Upper lobe of right lung (tissue), 1 donor: Measurements from ENCODE around the gene TAOK1. TPM values are rescaled to one million over a fixed set of nuclear protein-coding genes. Genes with fewer than 3 reads are reported as not detected.

Experiments used
- ATAC-seq: fragments of 200-7000 bp; cut with Tn5 transposase; one replicate; pipeline ENCODE4 v1.9.1; 2020; ENCODE audit warnings: mild to moderate bottlenecking, moderate library complexity
- DNase-seq: peaks from one replicate; pipeline ENCODE4 v3.0.0-alpha.2; 2020
- H3K27ac ChIP-seq: fragments of 200-600 bp; one replicate; pipeline ENCODE4 v1.8.0; 2022
- H3K27me3 ChIP-seq: fragments of 200-600 bp; one replicate; pipeline ENCODE4 v1.8.0; 2022; ENCODE audit warnings: mild to moderate bottlenecking
- H3K36me3 ChIP-seq: fragments of 200-600 bp; one replicate; pipeline ENCODE4 v1.8.0; 2022
- H3K4me1 ChIP-seq: fragments of 200-600 bp; one replicate; pipeline ENCODE4 v1.8.0; 2022
- H3K4me3 ChIP-seq: fragments of 200-600 bp; one replicate; pipeline ENCODE4 v1.8.0; 2022; ENCODE audit warnings: mild to moderate bottlenecking
- H3K9me3 ChIP-seq: fragments of 200-600 bp; one replicate; pipeline ENCODE4 v1.8.0; 2022
- intact Hi-C: fragments of 100-400 bp; cut with DNase I; formaldehyde crosslinking; loops from one replicate; pipeline ENCODE4 v1.11.0; 2022
- total RNA-seq: library from RNA; stranded (reverse); fragmentation: NEBNext Ultra II Directional; extraction: Animal tissue kit (Norgen Biotek cat#: 25700); gene quantifications from one replicate; pipeline ENCODE4 v1.2.1, GENCODE V29; 2021
- TF ChIP-seq, protein P1 (sequence below): fragments of 200-600 bp; IDR thresholded peaks from one replicate; pipeline ENCODE4 v1.8.0; 2022; ENCODE audit warnings: antibody characterized with exemption
- donor health status: DM: no; HTN: yes; CAD: no; lungs with severe emphysema.

Gene TAOK1
- total RNA-seq, 1 donor from 2014 or later = 60.2 TPM

DNA sequence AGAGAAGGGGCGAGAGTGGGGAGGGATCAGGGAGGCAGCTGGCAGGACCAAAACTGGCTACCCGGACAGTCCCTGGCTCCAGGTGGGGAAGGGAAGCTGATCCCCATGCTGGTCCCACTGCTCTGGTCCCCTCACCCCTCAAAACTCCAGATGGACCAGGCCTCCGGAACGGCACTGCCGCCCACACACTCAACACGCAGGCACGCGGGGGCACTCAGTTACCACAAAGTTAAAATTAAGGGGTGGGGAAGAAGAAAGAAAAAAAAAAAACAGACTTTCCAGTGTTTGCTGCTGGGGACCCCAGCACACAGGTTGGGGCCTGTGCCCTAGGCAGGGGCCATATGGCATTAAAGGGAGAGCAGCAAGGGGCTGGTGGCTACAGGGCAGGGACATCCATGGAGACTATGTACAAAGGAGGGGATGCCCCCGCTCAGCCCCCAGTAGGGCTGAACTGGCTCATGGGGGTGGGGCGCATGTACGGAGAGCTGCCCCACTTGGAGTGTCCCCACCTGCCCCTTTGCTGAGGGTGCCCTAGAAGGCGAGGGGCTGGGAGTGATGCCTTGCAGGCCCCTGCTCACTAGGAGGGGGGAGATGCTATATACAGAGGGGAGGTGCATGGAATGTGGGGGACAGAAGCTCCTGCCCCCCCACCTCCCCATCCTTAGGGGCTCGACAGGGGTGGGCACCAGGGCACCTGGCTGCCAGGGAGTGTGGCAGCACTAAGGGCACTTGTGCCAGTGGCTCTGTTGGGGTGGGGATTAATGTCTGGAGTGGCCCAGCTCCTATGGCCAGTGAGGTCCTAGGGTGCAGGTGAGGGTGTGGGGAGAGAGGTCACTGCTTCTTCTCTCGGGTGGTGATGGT is 183.9 kb downstream of the TAOK1 start:
- DNase-seq = peak; percentile 58
- TF ChIP-seq, protein P1, sequence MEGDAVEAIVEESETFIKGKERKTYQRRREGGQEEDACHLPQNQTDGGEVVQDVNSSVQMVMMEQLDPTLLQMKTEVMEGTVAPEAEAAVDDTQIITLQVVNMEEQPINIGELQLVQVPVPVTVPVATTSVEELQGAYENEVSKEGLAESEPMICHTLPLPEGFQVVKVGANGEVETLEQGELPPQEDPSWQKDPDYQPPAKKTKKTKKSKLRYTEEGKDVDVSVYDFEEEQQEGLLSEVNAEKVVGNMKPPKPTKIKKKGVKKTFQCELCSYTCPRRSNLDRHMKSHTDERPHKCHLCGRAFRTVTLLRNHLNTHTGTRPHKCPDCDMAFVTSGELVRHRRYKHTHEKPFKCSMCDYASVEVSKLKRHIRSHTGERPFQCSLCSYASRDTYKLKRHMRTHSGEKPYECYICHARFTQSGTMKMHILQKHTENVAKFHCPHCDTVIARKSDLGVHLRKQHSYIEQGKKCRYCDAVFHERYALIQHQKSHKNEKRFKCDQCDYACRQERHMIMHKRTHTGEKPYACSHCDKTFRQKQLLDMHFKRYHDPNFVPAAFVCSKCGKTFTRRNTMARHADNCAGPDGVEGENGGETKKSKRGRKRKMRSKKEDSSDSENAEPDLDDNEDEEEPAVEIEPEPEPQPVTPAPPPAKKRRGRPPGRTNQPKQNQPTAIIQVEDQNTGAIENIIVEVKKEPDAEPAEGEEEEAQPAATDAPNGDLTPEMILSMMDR = no peak
- H3K36me3 ChIP-seq = peaks cover 46% of the 10 kb centered on the region
- H3K4me1 ChIP-seq = peaks cover 11% of the 10 kb centered on the region
- ATAC-seq = no peak
- intact Hi-C loops = no loop called here
- no peak overlapping the region for H3K27ac ChIP-seq
- H3K4me3 ChIP-seq = no peak overlapping the region
- no peaks in the 10 kb centered on the region for H3K9me3 ChIP-seq
- H3K27me3 ChIP-seq = no peaks in the 10 kb centered on the region

- intact Hi-C loops = no loop called here
- no peaks in the 10 kb centered on the region for H3K27me3 ChIP-seq
- ATAC-seq = no peak
- no peaks in the 10 kb centered on the region for H3K9me3 ChIP-seq
- TF ChIP-seq, protein P1 = no peak
- DNase-seq = peak; percentile 41
- no peak overlapping the region for H3K27ac ChIP-seq
- peaks cover 5% of the 10 kb centered on the region for H3K4me1 ChIP-seq
- peaks cover 46% of the 10 kb centered on the region for H3K36me3 ChIP-seq
- H3K4me3 ChIP-seq = no peak overlapping the region
Measured at GRCh38 chr17:29574732-29575510, 184.8 kb downstream of the TAOK1 start.

GRCh38 chr17:29575511-29576213 is 185.5 kb downstream of the TAOK1 start:
- TF ChIP-seq, protein P1 = no peak
- intact Hi-C loops = no loop called here
- Histone ChIP-seq H3K27ac (no peak overlapping the region), H3K4me1 (peaks cover 7% of the 10 kb centered on the region), H3K9me3 (no peaks in the 10 kb centered on the region), H3K27me3 (no peaks in the 10 kb centered on the region), H3K36me3 (peaks cover 49% of the 10 kb centered on the region), H3K4me3 (no peak overlapping the region)
- peak; percentile 57 for DNase-seq
- ATAC-seq = no peak

DNA sequence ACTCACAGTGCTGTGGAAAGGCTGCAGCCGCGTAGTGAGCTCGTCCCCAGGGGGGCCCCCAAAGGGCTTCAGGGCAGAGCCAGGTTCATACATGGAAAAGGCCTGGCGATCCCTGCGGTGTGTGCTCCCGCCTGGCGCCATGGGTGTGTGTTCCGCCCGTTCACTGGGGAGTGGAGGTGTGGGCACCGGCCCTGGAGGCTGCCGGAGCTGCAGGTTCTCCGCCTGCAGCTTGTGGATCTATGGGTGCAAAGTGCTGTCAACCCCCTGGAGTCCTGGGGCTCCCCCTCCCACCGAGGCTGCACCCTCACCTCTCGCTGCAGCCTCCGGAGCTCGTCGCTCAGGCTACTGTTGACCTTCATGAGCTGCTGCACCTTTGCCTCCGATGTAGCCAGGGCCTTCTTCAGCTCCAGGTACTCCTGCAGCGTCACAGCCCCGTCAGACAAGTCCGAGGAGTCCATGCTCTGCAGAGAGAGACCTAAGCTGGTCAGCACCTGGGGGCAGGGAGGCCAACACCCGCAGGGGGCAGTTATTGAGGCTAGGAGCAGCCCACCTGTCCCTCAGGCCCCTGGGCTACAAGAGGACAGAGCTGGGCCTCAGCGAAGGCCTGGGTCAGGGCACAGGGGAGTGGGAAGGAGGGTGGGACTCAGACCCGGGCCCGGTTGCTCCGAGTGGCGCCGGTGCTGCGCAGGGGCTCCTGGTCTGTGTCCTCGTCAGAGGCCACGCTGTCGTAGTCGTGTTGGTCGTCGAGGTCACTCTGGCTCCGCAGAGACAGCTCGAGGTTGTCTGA is 186.2 kb downstream of the TAOK1 start:
- no peak for ATAC-seq
- intact Hi-C loops = no loop called here
- H3K27ac ChIP-seq = no peak overlapping the region
- H3K9me3 ChIP-seq = no peaks in the 10 kb centered on the region
- H3K27me3 ChIP-seq = no peaks in the 10 kb centered on the region
- peaks cover 8% of the 10 kb centered on the region for H3K4me1 ChIP-seq
- TF ChIP-seq, protein P1 = no peak
- DNase-seq = no peak
- H3K4me3 ChIP-seq = no peak overlapping the region
- peaks cover 57% of the 10 kb centered on the region for H3K36me3 ChIP-seq

DNA sequence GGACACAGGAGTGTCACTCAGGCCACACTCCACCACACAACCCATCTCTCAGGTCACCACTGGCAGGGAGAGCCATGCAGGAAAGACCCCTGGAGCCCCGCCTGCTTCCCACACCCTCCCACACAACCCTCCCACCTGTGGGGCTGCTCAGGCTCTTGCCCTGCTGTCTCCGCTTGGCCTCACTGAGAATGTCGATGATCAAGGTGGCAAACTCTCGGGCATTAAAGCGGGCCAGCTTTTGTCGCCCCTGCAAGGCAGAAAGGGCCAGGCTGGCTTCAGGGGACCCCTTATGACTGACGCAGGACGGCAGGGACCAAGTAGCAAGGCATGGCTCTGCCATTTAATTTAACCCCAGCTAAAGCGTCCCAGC is 186.8 kb downstream of the TAOK1 start:
- DNase-seq (no peak), ATAC-seq (no peak)
- no peak overlapping the region for H3K27ac ChIP-seq
- H3K4me1 ChIP-seq = peaks cover 8% of the 10 kb centered on the region
- TF ChIP-seq, protein P1 = no peak
- peaks cover 61% of the 10 kb centered on the region for H3K36me3 ChIP-seq
- no peaks in the 10 kb centered on the region for H3K9me3 ChIP-seq
- H3K4me3 ChIP-seq = no peak overlapping the region
- H3K27me3 ChIP-seq = no peaks in the 10 kb centered on the region
- intact Hi-C loops = no loop called here
